ENCODE results near the gene C14orf180.

C14orf180 gene

GRCh38 chr14:104544362-104544961 lies 35.1 kb upstream of the C14orf180 start:
- Histone ChIP-seq H3K9me2 (replicated peaks; ENCODE audit: insufficient read depth, low read length) (no peaks in the 10 kb centered on the region), H3K9me3 (replicated peaks; ENCODE audit: insufficient read depth, low read length) (no peaks in the 10 kb centered on the region), H3F3A (ENCODE audit: insufficient read depth, low read length) (no peaks in the 10 kb centered on the region), H3K9ac (ENCODE audit: low read length) (no peak overlapping the region), H3K4me3 (ENCODE audit: low read length) (no peak overlapping the region), H4K20me1 (ENCODE audit: insufficient read depth, low read length) (no peaks in the 10 kb centered on the region), H2AFZ (ENCODE audit: low read length) (no peak overlapping the region), H3K4me2 (ENCODE audit: low read depth, low read length) (no peak overlapping the region), H3K36me3 (replicated peaks; ENCODE audit: insufficient read depth, low read length) (no peaks in the 10 kb centered on the region), H3K79me2 (ENCODE audit: low read length) (no peaks in the 10 kb centered on the region), H3K27me3 (replicated peaks; ENCODE audit: insufficient read depth, low read length) (peaks cover 54% of the 10 kb centered on the region), H3K4me1 (ENCODE audit: low read length) (no peaks in the 10 kb centered on the region), H3K27ac (ENCODE audit: low read length) (no peak overlapping the region)
- no peak for DNase-seq
- TF ChIP-seq EZH2 (optimal IDR thresholded peaks at IDR 0.05; ENCODE audit: low read depth, low read length), result no peak
- TF ChIP-seq EZH2phosphoT487 (IDR thresholded peaks at IDR 0.05; ENCODE audit: low read length), result no peak
- no peak for TF ChIP-seq CTCF (IDR thresholded peaks at IDR 0.05; ENCODE audit: low read length)

- Histone ChIP-seq H3K4me3 (ENCODE audit: low read length) (no peak overlapping the region), H3K27me3 (replicated peaks; ENCODE audit: insufficient read depth, low read length) (peaks cover 51% of the 10 kb centered on the region), H4K20me1 (ENCODE audit: insufficient read depth, low read length) (no peaks in the 10 kb centered on the region), H3K4me1 (ENCODE audit: low read length) (no peaks in the 10 kb centered on the region), H3K79me2 (ENCODE audit: low read length) (no peaks in the 10 kb centered on the region), H3F3A (ENCODE audit: insufficient read depth, low read length) (no peaks in the 10 kb centered on the region), H3K36me3 (replicated peaks; ENCODE audit: insufficient read depth, low read length) (no peaks in the 10 kb centered on the region), H3K4me2 (ENCODE audit: low read depth, low read length) (no peak overlapping the region), H3K9me2 (replicated peaks; ENCODE audit: insufficient read depth, low read length) (no peaks in the 10 kb centered on the region), H3K27ac (ENCODE audit: low read length) (no peak overlapping the region), H2AFZ (ENCODE audit: low read length) (no peak overlapping the region), H3K9me3 (replicated peaks; ENCODE audit: insufficient read depth, low read length) (no peaks in the 10 kb centered on the region), H3K9ac (ENCODE audit: low read length) (no peak overlapping the region)
- no peak for DNase-seq
- TF ChIP-seq EZH2phosphoT487 (IDR thresholded peaks at IDR 0.05; ENCODE audit: low read length) (no peak), CTCF (IDR thresholded peaks at IDR 0.05; ENCODE audit: low read length) (no peak), EZH2 (optimal IDR thresholded peaks at IDR 0.05; ENCODE audit: low read depth, low read length) (no peak)
Observed at GRCh38 chr14:104545151-104545941, 34.2 kb upstream of the C14orf180 start.

GRCh38 chr14:104545942-104546501 lies 33.5 kb upstream of the C14orf180 start:
- H3K27me3 ChIP-seq (replicated peaks; ENCODE audit: insufficient read depth, low read length), result peaks cover 53% of the 10 kb centered on the region
- H3K9ac ChIP-seq (ENCODE audit: low read length), result no peak overlapping the region
- no peak for DNase-seq
- H3F3A ChIP-seq (ENCODE audit: insufficient read depth, low read length), result no peaks in the 10 kb centered on the region
- H3K79me2 ChIP-seq (ENCODE audit: low read length), result no peaks in the 10 kb centered on the region
- H3K9me3 ChIP-seq (replicated peaks; ENCODE audit: insufficient read depth, low read length), result no peaks in the 10 kb centered on the region
- no peak overlapping the region for H3K4me3 ChIP-seq (ENCODE audit: low read length)
- H3K9me2 ChIP-seq (replicated peaks; ENCODE audit: insufficient read depth, low read length), result no peaks in the 10 kb centered on the region
- H3K36me3 ChIP-seq (replicated peaks; ENCODE audit: insufficient read depth, low read length), result no peaks in the 10 kb centered on the region
- no peak overlapping the region for H3K27ac ChIP-seq (ENCODE audit: low read length)
- H4K20me1 ChIP-seq (ENCODE audit: insufficient read depth, low read length), result no peaks in the 10 kb centered on the region
- no peak overlapping the region for H2AFZ ChIP-seq (ENCODE audit: low read length)
- H3K4me2 ChIP-seq (ENCODE audit: low read depth, low read length), result no peak overlapping the region
- no peaks in the 10 kb centered on the region for H3K4me1 ChIP-seq (ENCODE audit: low read length)
- TF ChIP-seq CTCF (IDR thresholded peaks at IDR 0.05; ENCODE audit: low read length) (no peak), EZH2 (optimal IDR thresholded peaks at IDR 0.05; ENCODE audit: low read depth, low read length) (no peak), EZH2phosphoT487 (IDR thresholded peaks at IDR 0.05; ENCODE audit: low read length) (no peak)

Data from MM.1S (cell line).